ENCODE results near the gene SIRT7. TPM values are rescaled to one million over a fixed set of nuclear protein-coding genes. Genes with fewer than 3 reads are reported as not detected.

SIRT7 gene
- total and polyA plus RNA-seq, 11 donors = 3.6 to 13.2 (median 6.8) TPM

- no peaks in the 10 kb centered on the region for H3K27me3 ChIP-seq
- 37 to 39% (median 38%) methylated on average over 8 to 11 of the region's 11 CpGs for WGBS, 4 donors
- H3K4me3 ChIP-seq = no peak overlapping the region
- ATAC-seq (peak in 3 of 4 donors; percentile 27 to 51 (median 38)), DNase-seq (peak in 1 of 5 donors; percentile 20)
- H3K4me1 ChIP-seq = peaks cover 0 to 18% (median 3%) of the 10 kb centered on the region in 12 donors
- no peak overlapping the region for H3K27ac ChIP-seq
- TF ChIP-seq POLR2A (IDR thresholded peaks at IDR 0.05) (no peak), CTCF (IDR thresholded peaks at IDR 0.05) (no peak)
- intact Hi-C loops (cut with DNase I) = loop anchor here in 1 of 10 donors (5.0 kb wide), 1 partner anchor 38 kb away; no protein-coding TSS in a partner anchor
- no peaks in the 10 kb centered on the region for H3K9me3 ChIP-seq
- H3K36me3 ChIP-seq = peaks cover 0 to 90% (median 64%) of the 10 kb centered on the region in 9 donors
These were observed 33.5 kb downstream of the SIRT7 start for GRCh38 chr17:81884520-81884919.

GRCh38 chr17:81879121-81879520, 38.9 kb downstream of the SIRT7 start:
- intact Hi-C loops (cut with DNase I) = no loop called here
- ATAC-seq (no peak), DNase-seq (no peak)
- H3K9me3 ChIP-seq = no peaks in the 10 kb centered on the region
- no peak overlapping the region for H3K4me3 ChIP-seq
- TF ChIP-seq POLR2A (IDR thresholded peaks at IDR 0.05) (no peak), CTCF (IDR thresholded peaks at IDR 0.05) (no peak)
- WGBS, 4 donors = 91 to 94% (median 93%) methylated on average over 5 of the region's 5 CpGs
- H3K4me1 ChIP-seq = no peaks in the 10 kb centered on the region
- no peaks in the 10 kb centered on the region for H3K27me3 ChIP-seq
- H3K36me3 ChIP-seq = peaks cover 0 to 60% (median 34%) of the 10 kb centered on the region in 9 donors
- H3K27ac ChIP-seq = no peak overlapping the region

GRCh38 chr17:81878294-81878693, 39.7 kb downstream of the SIRT7 start:
- 93 to 96% (median 95%) methylated on average over 3 of the region's 3 CpGs for WGBS, 4 donors
- intact Hi-C loops (cut with DNase I) = no loop called here
- Histone ChIP-seq H3K4me1 (no peaks in the 10 kb centered on the region), H3K27me3 (no peaks in the 10 kb centered on the region), H3K36me3 (peaks cover 0 to 54% (median 31%) of the 10 kb centered on the region in 9 donors), H3K9me3 (no peaks in the 10 kb centered on the region), H3K27ac (no peak overlapping the region), H3K4me3 (no peak overlapping the region)
- DNase-seq = no peak
- TF ChIP-seq CTCF (IDR thresholded peaks at IDR 0.05) (no peak), POLR2A (IDR thresholded peaks at IDR 0.05) (no peak)
- no peak for ATAC-seq

GRCh38 chr17:81877569-81877968, 40.4 kb downstream of the SIRT7 start:
- WGBS, 4 donors = 92 to 97% (median 94%) methylated on average over 5 of the region's 5 CpGs
- no peak for DNase-seq
- ATAC-seq = no peak
- peaks cover 0 to 7% (median 3%) of the 10 kb centered on the region in 12 donors for H3K4me1 ChIP-seq
- no peak overlapping the region for H3K27ac ChIP-seq
- intact Hi-C loops (cut with DNase I) = no loop called here
- peaks cover 0 to 49% (median 29%) of the 10 kb centered on the region in 9 donors for H3K36me3 ChIP-seq
- H3K9me3 ChIP-seq = no peaks in the 10 kb centered on the region
- no peak overlapping the region for H3K4me3 ChIP-seq
- H3K27me3 ChIP-seq = no peaks in the 10 kb centered on the region
- TF ChIP-seq CTCF (IDR thresholded peaks at IDR 0.05) = no peak
- TF ChIP-seq POLR2A (IDR thresholded peaks at IDR 0.05) = no peak

All from heart left ventricle (tissue), 16 donors.